ENCODE results near the gene FANCC. TPM values are rescaled to one million over a fixed set of nuclear protein-coding genes. Genes with fewer than 3 reads are reported as not detected.
A peak's percentile ranks its signal among the peaks of the same experiment; 100 is the strongest.

FANCC gene
- total and polyA plus RNA-seq, 2 experiments from 2014 or later = 11.9 to 14.0 TPM

- H3K9me3 ChIP-seq (ENCODE audit: low read depth) = no peaks in the 10 kb centered on the region
- TF ChIP-seq CTCF (IDR thresholded peaks at IDR 0.05; ENCODE audit: low read depth, low read length) = no peak
- H3K4me3 ChIP-seq = no peak overlapping the region
- no peaks in the 10 kb centered on the region for H3K27me3 ChIP-seq
- H3K36me3 ChIP-seq = no peaks in the 10 kb centered on the region
- no peaks in the 10 kb centered on the region for H3K4me1 ChIP-seq (ENCODE audit: low read depth)
- no peak overlapping the region for H3K27ac ChIP-seq
- DNase-seq (ENCODE audit: low read depth in 1 of 2, low spot score in 1 of 2) = peak; percentile 40 to 96
Observed at GRCh38 chr9:95157481-95158151, 159.9 kb downstream of the FANCC start.

- no peaks in the 10 kb centered on the region for H3K9me3 ChIP-seq (ENCODE audit: low read depth)
- H3K27me3 ChIP-seq = no peaks in the 10 kb centered on the region
- DNase-seq (ENCODE audit: low read depth in 1 of 2, low spot score in 1 of 2) = no peak
- no peak overlapping the region for H3K27ac ChIP-seq
- H3K36me3 ChIP-seq = no peaks in the 10 kb centered on the region
- TF ChIP-seq CTCF (IDR thresholded peaks at IDR 0.05; ENCODE audit: low read depth, low read length) = no peak
- H3K4me1 ChIP-seq (ENCODE audit: low read depth) = no peaks in the 10 kb centered on the region
- H3K4me3 ChIP-seq = no peak overlapping the region
Observed at GRCh38 chr9:95156074-95156473, 161.4 kb downstream of the FANCC start.

GRCh38 chr9:95155220-95155619 is 162.3 kb downstream of the FANCC start:
- no peak for DNase-seq (ENCODE audit: low read depth in 1 of 2, low spot score in 1 of 2)
- Histone ChIP-seq H3K4me3 (no peak overlapping the region), H3K9me3 (ENCODE audit: low read depth) (no peaks in the 10 kb centered on the region), H3K27me3 (no peaks in the 10 kb centered on the region), H3K27ac (no peak overlapping the region), H3K4me1 (ENCODE audit: low read depth) (no peaks in the 10 kb centered on the region), H3K36me3 (no peaks in the 10 kb centered on the region)
- no peak for TF ChIP-seq CTCF (IDR thresholded peaks at IDR 0.05; ENCODE audit: low read depth, low read length)

- Histone ChIP-seq H3K4me3 (no peak overlapping the region), H3K27ac (no peak overlapping the region), H3K36me3 (no peaks in the 10 kb centered on the region), H3K4me1 (ENCODE audit: low read depth) (no peaks in the 10 kb centered on the region), H3K27me3 (no peaks in the 10 kb centered on the region), H3K9me3 (ENCODE audit: low read depth) (no peaks in the 10 kb centered on the region)
- peak in 1 of 2 donors; percentile 86 for DNase-seq (ENCODE audit: low read depth in 1 of 2, low spot score in 1 of 2)
- TF ChIP-seq CTCF (IDR thresholded peaks at IDR 0.05; ENCODE audit: low read depth, low read length) = no peak
Observed at GRCh38 chr9:95150903-95151302, 166.6 kb downstream of the FANCC start.

GRCh38 chr9:95148208-95148520 is 169.3 kb downstream of the FANCC start:
- no peaks in the 10 kb centered on the region for H3K4me1 ChIP-seq (ENCODE audit: low read depth)
- H3K27me3 ChIP-seq = no peaks in the 10 kb centered on the region
- no peaks in the 10 kb centered on the region for H3K36me3 ChIP-seq
- H3K9me3 ChIP-seq (ENCODE audit: low read depth) = no peaks in the 10 kb centered on the region
- no peak for TF ChIP-seq CTCF (IDR thresholded peaks at IDR 0.05; ENCODE audit: low read depth, low read length)
- no peak overlapping the region for H3K4me3 ChIP-seq
- H3K27ac ChIP-seq = no peak overlapping the region
- DNase-seq (ENCODE audit: low read depth in 1 of 2, low spot score in 1 of 2) = no peak
